ENCODE data around the gene LNPEP. TPM values are rescaled to one million over a fixed set of nuclear protein-coding genes. Genes with fewer than 3 reads are reported as not detected.

LNPEP gene
- total RNA-seq, 1 experiment from 2014 or later: 6.4 TPM

- H3K4me3 Mint-ChIP-seq: no peak overlapping the region
- H3K36me3 Mint-ChIP-seq: peaks cover 13% of the 10 kb centered on the region
- H3K27me3 Mint-ChIP-seq (ENCODE audit: low read depth): no peaks in the 10 kb centered on the region; the same call in 1 of the 2 replicates
- ChIA-PET POLR2A (no interaction called here), CTCF (no interaction called here)
- DNase-seq (ENCODE audit: low spot score) (no peak), ATAC-seq (no peak)
- peaks cover 15% of the 10 kb centered on the region for H3K9me3 Mint-ChIP-seq
- H3K27ac Mint-ChIP-seq: no peak overlapping the region
- TF ChIP-seq ATF2 (CRISPR knock-in tag; IDR thresholded peaks at IDR 0.05; ENCODE audit: borderline replicate concordance, low read depth) (no peak), ZNF423 (CRISPR knock-in tag; IDR thresholded peaks at IDR 0.05) (no peak), STAT6 (CRISPR knock-in tag; conservative IDR thresholded peaks at IDR 0.05; ENCODE audit: low read depth) (no peak), FOXP4 (CRISPR knock-in tag; IDR thresholded peaks at IDR 0.05) (no peak), CREM (CRISPR knock-in tag; IDR thresholded peaks at IDR 0.05) (no peak), ATF6 (CRISPR knock-in tag; IDR thresholded peaks at IDR 0.05) (no peak), FOXK1 (CRISPR knock-in tag; IDR thresholded peaks at IDR 0.05) (no peak), CDX4 (CRISPR knock-in tag; IDR thresholded peaks at IDR 0.05; ENCODE audit: borderline replicate concordance) (no peak), MLX (CRISPR knock-in tag; IDR thresholded peaks at IDR 0.05) (no peak), ZNF232 (CRISPR knock-in tag; IDR thresholded peaks at IDR 0.05) (no peak), NR1H2 (CRISPR knock-in tag; IDR thresholded peaks at IDR 0.05) (no peak), KAT7 (CRISPR knock-in tag; IDR thresholded peaks at IDR 0.05; ENCODE audit: borderline replicate concordance) (no peak), TCF7 (CRISPR knock-in tag; IDR thresholded peaks at IDR 0.05; ENCODE audit: low read depth) (no peak), SMAD4 (CRISPR knock-in tag; IDR thresholded peaks at IDR 0.05) (no peak), AR (CRISPR knock-in tag; IDR thresholded peaks at IDR 0.05) (no peak), GABPB1 (CRISPR knock-in tag; IDR thresholded peaks at IDR 0.05) (no peak), HMGA2 (CRISPR knock-in tag; IDR thresholded peaks at IDR 0.05) (no peak)
- H3K4me1 Mint-ChIP-seq: peaks cover 19% of the 10 kb centered on the region
Measured at GRCh38 chr5:96946381-96946780, 10.5 kb downstream of the LNPEP start.

All from WTC11 (cell line).